Glutamatergic neuron (in vitro differentiated cells): ENCODE measurements around the gene LSM14B. TPM values are rescaled to one million over a fixed set of nuclear protein-coding genes. Genes with fewer than 3 reads are reported as not detected.

ENCODE experiments used
- DNase-seq: peaks from one replicate; pipeline ENCODE4 v3.0.0; 2022
- H3K27ac Mint-ChIP-seq: one replicate; pipeline ENCODE4 v1.8.0; 2020; ENCODE audit warnings: mild to moderate bottlenecking, mixed read lengths, inconsistent platforms; ENCODE audit not compliant: unreplicated experiment
- H3K27me3 Mint-ChIP-seq: one replicate; pipeline ENCODE4 v1.8.0; 2020; ENCODE audit warnings: mild to moderate bottlenecking, moderate library complexity, mixed read lengths, inconsistent platforms; ENCODE audit not compliant: unreplicated experiment
- H3K36me3 Mint-ChIP-seq: one replicate; pipeline ENCODE4 v1.8.0; 2020; ENCODE audit warnings: mild to moderate bottlenecking, mixed read lengths, inconsistent platforms; ENCODE audit not compliant: unreplicated experiment
- H3K4me1 Mint-ChIP-seq: one replicate; pipeline ENCODE4 v1.8.0; 2020; ENCODE audit warnings: mild to moderate bottlenecking, low read depth, mixed read lengths, inconsistent platforms; ENCODE audit not compliant: unreplicated experiment
- H3K4me3 Mint-ChIP-seq: one replicate; pipeline ENCODE4 v1.8.0; 2020; ENCODE audit warnings: mild to moderate bottlenecking, mixed read lengths, inconsistent platforms; ENCODE audit not compliant: unreplicated experiment
- H3K9me3 Mint-ChIP-seq: one replicate; pipeline ENCODE4 v1.8.0; 2020; ENCODE audit warnings: mild to moderate bottlenecking, moderate library complexity, mixed read lengths, inconsistent platforms; ENCODE audit not compliant: unreplicated experiment
- long read RNA-seq: library from polyadenylated mRNA; unstranded; transcript quantifications from one replicate; pipeline ENCODE4 v2.0.0, GENCODE V29; 2020; ENCODE audit not compliant: unreplicated experiment
- total RNA-seq: library from RNA; stranded (reverse); fragmentation: NEBNext Ultra II Directional; extraction: Animal tissue kit (Norgen Biotek cat#: 25700); gene quantifications from one replicate; pipeline ENCODE4 v1.2.1, GENCODE V29; 2021; ENCODE audit not compliant: unreplicated experiment
- TF ChIP-seq, protein P1 (sequence below): fragments of 200-600 bp; sonication (generic); IDR thresholded peaks from one replicate; pipeline ENCODE4 v1.5.0; 2021; ENCODE audit not compliant: partially characterized antibody, unreplicated experiment

LSM14B gene
- 73.6 TPM for total RNA-seq
- long read RNA-seq, result 0 reads

DNA sequence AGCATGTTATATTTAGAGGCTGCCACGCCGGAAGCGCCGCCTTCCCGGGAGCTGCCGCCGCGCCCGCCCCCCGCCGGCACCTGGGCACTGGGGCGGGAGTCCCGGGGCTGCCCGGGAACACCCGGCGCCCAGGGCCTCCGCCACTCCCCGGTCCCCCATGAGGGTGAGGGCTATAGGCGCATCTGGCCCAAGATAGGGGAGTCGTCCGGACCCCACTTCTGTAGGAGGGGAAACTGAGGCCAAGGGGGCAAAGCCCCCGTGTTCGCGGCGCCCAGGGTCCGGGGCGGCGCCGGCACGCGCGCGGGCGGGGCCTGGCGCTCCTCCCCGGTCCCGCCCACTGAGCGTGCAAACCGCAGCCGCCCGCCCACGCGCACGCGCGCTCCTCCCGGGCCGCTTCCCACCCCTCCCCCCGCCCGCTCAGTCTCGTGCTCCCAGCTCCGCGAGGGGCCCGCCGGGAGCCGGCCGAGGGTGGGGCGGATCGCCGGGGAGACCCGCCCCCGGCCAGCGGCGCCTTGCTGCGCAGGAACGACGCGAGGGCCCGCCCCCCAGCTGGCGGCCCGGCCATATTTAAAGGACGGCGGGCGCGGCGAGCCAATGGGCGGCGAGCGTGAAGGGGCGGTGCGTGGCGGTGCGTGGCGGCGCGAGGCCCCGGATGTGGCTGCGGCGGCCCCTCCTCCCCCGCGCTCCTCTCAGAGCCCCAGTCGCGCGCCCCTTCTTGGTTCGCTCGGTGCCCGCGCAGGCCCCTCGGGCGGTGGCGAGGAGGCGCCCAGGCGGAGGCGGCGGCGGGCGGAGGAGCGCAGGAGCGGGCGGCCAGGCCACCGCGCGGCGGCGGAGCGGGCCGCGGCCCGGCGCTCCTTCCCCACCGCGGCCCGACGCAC is at the start of gene LSM14B:
Gene LSM14B (plus strand): TSS at position 700 of the 878 bp plus-strand sequence. CDS start 192 bp downstream, outside the sequence.
- peak within 1 kb of the TSS; percentile 93 for H3K4me3 Mint-ChIP-seq
- TF ChIP-seq, protein P1, sequence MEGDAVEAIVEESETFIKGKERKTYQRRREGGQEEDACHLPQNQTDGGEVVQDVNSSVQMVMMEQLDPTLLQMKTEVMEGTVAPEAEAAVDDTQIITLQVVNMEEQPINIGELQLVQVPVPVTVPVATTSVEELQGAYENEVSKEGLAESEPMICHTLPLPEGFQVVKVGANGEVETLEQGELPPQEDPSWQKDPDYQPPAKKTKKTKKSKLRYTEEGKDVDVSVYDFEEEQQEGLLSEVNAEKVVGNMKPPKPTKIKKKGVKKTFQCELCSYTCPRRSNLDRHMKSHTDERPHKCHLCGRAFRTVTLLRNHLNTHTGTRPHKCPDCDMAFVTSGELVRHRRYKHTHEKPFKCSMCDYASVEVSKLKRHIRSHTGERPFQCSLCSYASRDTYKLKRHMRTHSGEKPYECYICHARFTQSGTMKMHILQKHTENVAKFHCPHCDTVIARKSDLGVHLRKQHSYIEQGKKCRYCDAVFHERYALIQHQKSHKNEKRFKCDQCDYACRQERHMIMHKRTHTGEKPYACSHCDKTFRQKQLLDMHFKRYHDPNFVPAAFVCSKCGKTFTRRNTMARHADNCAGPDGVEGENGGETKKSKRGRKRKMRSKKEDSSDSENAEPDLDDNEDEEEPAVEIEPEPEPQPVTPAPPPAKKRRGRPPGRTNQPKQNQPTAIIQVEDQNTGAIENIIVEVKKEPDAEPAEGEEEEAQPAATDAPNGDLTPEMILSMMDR, result no peak
- H3K27me3 Mint-ChIP-seq, result peaks cover 2% of the 10 kb centered on the region
- peaks cover 10% of the 10 kb centered on the region for H3K4me1 Mint-ChIP-seq
- peaks cover 9% of the 10 kb centered on the region for H3K9me3 Mint-ChIP-seq
- no peaks in the 10 kb centered on the region for H3K36me3 Mint-ChIP-seq
- peak within 1 kb of the TSS; percentile 85 for H3K27ac Mint-ChIP-seq
- peak; percentile 98 for DNase-seq

DNA sequence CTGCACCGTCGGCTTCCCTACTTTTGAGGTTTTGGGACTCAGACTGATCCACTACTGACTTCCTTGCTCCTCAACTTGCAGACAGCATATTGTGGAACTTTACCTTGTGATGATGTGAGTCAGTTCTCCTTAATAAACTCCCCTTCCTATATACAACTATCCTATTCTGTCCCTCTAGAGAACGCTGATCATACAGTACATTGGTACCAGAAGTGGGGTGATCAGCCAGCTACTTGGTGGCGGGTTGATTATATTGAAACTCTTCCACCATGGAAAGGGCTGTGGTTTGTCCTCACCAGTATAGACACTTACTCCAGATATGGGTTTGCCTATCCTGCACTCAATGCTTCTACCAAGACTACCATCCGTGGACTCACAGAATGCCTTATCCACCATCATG is 49.0 kb upstream of the LSM14B start:
- H3K9me3 Mint-ChIP-seq, result peaks cover 13% of the 10 kb centered on the region
- no peak for DNase-seq
- no peak overlapping the region for H3K27ac Mint-ChIP-seq
- no peak overlapping the region for H3K4me3 Mint-ChIP-seq
- TF ChIP-seq, protein P1, result no peak
- H3K27me3 Mint-ChIP-seq, result peaks cover 4% of the 10 kb centered on the region
- H3K36me3 Mint-ChIP-seq, result peaks cover 30% of the 10 kb centered on the region
- no peaks in the 10 kb centered on the region for H3K4me1 Mint-ChIP-seq

GRCh38 chr20:62079166-62079565 is 43.1 kb upstream of the LSM14B start:
- Mint-ChIP-seq H3K27me3 (peaks cover 7% of the 10 kb centered on the region), H3K4me1 (no peaks in the 10 kb centered on the region), H3K9me3 (peaks cover 18% of the 10 kb centered on the region), H3K36me3 (peaks cover 32% of the 10 kb centered on the region), H3K4me3 (no peak overlapping the region), H3K27ac (no peak overlapping the region)
- DNase-seq, result no peak
- TF ChIP-seq, protein P1, result no peak

DNA sequence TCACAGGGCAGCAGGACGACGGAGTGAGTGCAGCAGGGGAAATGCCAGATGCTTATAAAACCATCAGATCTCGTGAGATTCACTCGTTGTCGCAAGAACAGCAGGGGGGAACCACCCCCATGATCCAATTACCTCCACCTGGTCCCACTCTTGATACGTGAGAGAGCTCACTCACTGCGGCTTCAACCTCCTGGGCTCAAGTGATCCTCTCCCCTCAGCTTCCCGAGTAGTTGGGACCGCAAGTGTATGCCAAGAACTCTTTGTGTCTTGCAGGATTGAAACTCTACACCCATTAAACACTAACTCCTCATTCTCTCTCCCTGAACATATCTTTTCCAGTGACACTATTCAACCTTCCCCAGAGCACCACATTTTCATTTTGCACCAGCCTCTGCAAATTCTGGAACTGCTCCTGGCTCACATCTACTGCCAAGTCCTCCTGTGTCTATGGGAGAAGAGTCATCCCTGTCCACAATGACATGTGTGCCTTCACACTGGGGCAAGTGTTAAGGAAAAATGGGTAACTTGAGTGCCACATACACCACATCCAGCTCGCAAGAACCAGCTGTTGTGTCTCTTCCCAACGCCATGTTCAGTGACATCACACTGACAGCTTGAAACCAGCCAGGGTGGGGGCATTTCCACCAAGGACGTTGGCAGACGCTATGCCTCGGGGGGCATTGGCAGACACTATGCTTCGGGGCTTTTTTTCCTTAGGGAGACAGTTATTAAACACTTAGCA is 41.9 kb upstream of the LSM14B start:
- Mint-ChIP-seq H3K9me3 (peaks cover 14% of the 10 kb centered on the region), H3K27me3 (peaks cover 6% of the 10 kb centered on the region), H3K36me3 (peaks cover 24% of the 10 kb centered on the region), H3K4me1 (no peaks in the 10 kb centered on the region), H3K4me3 (no peak overlapping the region), H3K27ac (no peak overlapping the region)
- no peak for DNase-seq
- TF ChIP-seq, protein P1, result no peak
